Motor neuron (in vitro differentiated cells): Measurements from ENCODE around the gene ARHGAP42. TPM values are rescaled to one million over a fixed set of nuclear protein-coding genes. Genes with fewer than 3 reads are reported as not detected.

ENCODE experiments used
- ATAC-seq, 8 experiments: fragments of 200-7000 bp; cut with Tn5 transposase; replicated peaks in 6 of 8; 2 replicates each; pipeline ENCODE4 v1.8.0; 2021; ENCODE audit warnings: mild to moderate bottlenecking in 8 of 8, moderate library complexity in 8 of 8
- H3K27ac ChIP-seq, 2 donors: fragments of 250-450 bp; sonication (Bioruptor Pico); 2 replicates each; pipeline ENCODE4 v1.9.0; 2021; ENCODE audit warnings: antibody characterized with exemption in 2 of 2, mild to moderate bottlenecking in 2 of 2, moderate library complexity in 1 of 2
- H3K4me1 ChIP-seq, 2 donors: fragments of 250-450 bp; sonication (Bioruptor Pico); replicated peaks in 1 of 2; 2 replicates each; pipeline ENCODE4 v1.6.1; 2021; ENCODE audit warnings: antibody characterized with exemption in 2 of 2, mild to moderate bottlenecking in 2 of 2, moderate library complexity in 1 of 2
- H3K4me3 ChIP-seq, 5 donors: fragments of 250-450 bp; sonication (Bioruptor Pico); 2 replicates each; pipeline ENCODE4 v1.9.0; 2021; ENCODE audit warnings: antibody characterized with exemption in 5 of 5, mild to moderate bottlenecking in 5 of 5, moderate library complexity in 4 of 5
- WGBS, 10 experiments: fragments of 450-650 bp; shearing (Covaris generic); methylation state at CpG; one replicate each; pipeline ENCODE4 v1.0.0; 2022; 5-methylcytosine and 5-hydroxymethylcytosine counted together
- in situ Hi-C, 9 experiments: fragments of 400-800 bp; cut with MboI; loops; one replicate each; pipeline ENCODE4 v1.15.0; 2021; ENCODE audit warnings: low sequenced_read_pairs in 9 of 9, low pct_unique_long_range_greater_than_20kb in 2 of 9; ENCODE audit not compliant: unreplicated experiment in 9 of 9
- total RNA-seq, 8 experiments: library from RNA; unstranded; fragments of 300-600 nt; gene quantifications; 2 replicates each; pipeline versions ENCODE4 v1.2.3 to v1.2.4, GENCODE V29; 2022

Gene ARHGAP42
- total RNA-seq, 8 experiments from 2014 or later, result 2.7 to 29.7 (median 10.0) TPM

DNA sequence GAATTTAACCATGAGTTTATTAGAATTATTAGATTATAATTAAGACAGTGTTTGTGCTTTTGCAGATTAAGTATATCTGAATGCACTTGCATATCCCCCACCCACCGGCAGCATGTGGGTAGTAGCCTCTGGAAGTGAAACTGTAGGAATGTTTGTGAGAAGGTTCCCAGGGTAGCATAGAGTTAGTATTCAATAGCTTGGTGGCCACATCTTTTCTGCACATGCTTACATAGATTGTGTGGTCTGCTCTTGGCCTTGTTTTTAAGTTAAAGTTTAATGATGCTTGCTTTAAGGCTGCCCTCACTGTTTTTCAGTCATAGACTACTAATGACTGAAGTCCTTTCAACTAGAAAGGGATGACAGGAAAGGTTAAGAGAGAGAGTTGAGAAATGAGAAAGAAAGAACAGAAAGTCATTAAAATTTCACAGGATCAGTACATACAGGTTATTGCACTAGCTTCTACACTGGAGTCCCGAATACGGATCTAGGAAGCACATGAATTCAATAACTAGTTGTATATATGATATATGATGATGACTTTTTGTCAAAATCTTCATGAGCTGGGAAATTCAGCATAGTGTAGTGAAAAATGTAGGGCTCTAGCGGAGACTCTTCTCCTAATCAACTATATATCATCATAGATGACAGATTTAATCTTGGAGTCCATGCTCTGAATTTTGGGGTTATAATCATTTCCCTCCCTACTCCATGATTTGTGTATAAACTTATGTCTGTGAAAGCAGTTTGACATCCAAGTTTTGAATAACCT is 137.1 kb downstream of the ARHGAP42 start:
- WGBS, 10 experiments, result 52 to 79% (median 71%) methylated on average over 3 to 4 of the region's 4 CpGs
- no peak overlapping the region for H3K4me3 ChIP-seq
- peaks cover 14 to 29% of the 10 kb centered on the region in 2 donors for H3K4me1 ChIP-seq
- no peak overlapping the region for H3K27ac ChIP-seq
- peak in 7 of 8 experiments; percentile 5 to 95 (median 55) for ATAC-seq
- in situ Hi-C loops, result no loop called here

DNA sequence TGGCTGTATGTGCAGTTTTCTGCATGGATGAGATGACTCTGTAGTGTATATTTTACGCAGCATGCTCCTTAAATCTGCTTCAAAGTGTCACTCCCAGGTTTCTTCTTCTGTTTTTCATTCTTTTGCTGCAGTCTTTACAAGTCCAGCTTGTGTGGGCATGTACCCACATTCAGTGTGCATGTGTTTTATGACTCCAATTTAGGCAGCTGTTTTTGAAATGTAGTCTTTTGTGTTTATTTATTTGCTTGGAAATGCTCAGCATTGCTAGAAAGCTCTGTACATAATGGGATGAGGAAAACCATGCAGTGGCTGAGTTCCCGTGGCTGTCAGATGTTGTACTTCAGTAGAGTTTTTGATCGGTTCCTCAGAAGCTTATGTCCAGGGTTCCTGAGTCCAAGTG is 138.5 kb downstream of the ARHGAP42 start:
- peak in 5 of 8 experiments; percentile 3 to 59 (median 39) for ATAC-seq
- no peak overlapping the region for H3K4me3 ChIP-seq
- WGBS, 10 experiments, result 40 to 100% (median 76%) methylated on average over 1 to 3 of the region's 3 CpGs; no CpG with 5 or more reads in 1 of the 10 experiments
- H3K27ac ChIP-seq, result no peak overlapping the region
- peaks cover 14 to 34% of the 10 kb centered on the region in 2 donors for H3K4me1 ChIP-seq
- in situ Hi-C loops, result no loop called here

DNA sequence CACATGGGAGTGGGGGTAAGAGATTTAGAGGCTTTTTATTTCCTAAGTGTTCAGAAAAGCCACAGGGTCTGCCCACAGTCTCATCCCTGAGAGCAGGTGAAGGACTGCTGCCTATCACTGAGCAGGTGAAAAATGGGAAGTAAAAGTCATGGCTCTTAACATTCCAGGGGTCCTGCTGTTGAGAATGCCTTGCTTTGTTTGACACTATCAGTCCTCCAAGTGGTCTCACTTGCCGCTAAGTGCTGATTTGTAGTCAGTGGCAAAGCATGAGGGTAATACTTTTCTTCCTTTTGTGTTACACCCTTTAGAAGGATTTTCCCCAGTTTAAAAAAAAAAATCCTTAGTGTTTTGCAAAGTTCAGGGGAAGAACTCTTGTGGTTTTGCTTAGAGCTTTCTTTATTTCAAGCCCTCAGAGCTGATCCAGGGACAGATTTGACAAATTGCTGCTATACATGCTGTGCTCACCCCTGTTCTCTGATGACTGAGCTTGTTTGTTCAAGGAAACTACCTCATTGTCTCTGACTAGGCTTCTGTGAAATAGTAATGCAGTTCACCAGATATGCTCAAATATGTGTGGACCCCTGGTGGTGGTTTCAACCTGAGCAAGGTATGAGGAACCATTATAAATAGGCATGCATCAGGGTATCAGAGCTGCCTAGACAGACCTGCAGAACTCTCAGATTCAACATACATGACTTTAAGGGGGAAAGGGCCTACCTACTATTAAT is 141.0 kb downstream of the ARHGAP42 start:
- H3K4me1 ChIP-seq, result peaks cover 16 to 31% of the 10 kb centered on the region in 2 donors
- 20 to 86% (median 67%) methylated on average over 1 of the region's 1 CpG; no CpG with 5 or more reads in 5 of the 10 experiments for WGBS, 10 experiments

DNA sequence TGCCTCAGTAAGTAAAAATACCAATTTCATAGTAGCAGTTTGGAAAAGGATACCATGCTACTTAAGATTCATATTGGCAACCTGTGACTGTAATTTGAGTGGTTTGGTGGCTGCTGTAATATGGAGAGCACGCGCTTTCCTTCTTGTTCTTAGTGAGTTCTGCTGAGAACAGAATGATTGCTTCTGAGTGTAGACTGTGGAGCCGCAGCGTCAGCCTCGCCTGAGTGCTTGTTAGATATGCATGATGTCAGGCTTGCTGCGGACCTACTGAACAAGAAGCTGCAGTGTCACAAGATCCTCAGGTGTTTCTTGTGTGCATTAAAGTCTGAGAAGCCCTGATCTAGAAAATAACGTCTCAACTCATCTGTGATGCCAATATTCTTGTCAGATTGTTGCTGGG is 143.2 kb downstream of the ARHGAP42 start:
- no peak overlapping the region for H3K27ac ChIP-seq
- WGBS, 10 experiments, result 0 to 80% (median 76%) methylated on average over 1 to 7 of the region's 7 CpGs; no CpG with 5 or more reads in 1 of the 10 experiments
- ATAC-seq, result peak in 5 of 8 experiments; percentile 47 to 75 (median 72)
- peaks cover 16 to 22% of the 10 kb centered on the region in 2 donors for H3K4me1 ChIP-seq
- in situ Hi-C loops, result no loop called here
- no peak overlapping the region for H3K4me3 ChIP-seq

More for the DNA sequence above, 141.0 kb downstream of the ARHGAP42 start:
- in situ Hi-C loops, result no loop called here
- Histone ChIP-seq H3K4me3 (no peak overlapping the region), H3K27ac (no peak overlapping the region)
- peak in 6 of 8 experiments; percentile 30 to 87 (median 74) for ATAC-seq

DNA sequence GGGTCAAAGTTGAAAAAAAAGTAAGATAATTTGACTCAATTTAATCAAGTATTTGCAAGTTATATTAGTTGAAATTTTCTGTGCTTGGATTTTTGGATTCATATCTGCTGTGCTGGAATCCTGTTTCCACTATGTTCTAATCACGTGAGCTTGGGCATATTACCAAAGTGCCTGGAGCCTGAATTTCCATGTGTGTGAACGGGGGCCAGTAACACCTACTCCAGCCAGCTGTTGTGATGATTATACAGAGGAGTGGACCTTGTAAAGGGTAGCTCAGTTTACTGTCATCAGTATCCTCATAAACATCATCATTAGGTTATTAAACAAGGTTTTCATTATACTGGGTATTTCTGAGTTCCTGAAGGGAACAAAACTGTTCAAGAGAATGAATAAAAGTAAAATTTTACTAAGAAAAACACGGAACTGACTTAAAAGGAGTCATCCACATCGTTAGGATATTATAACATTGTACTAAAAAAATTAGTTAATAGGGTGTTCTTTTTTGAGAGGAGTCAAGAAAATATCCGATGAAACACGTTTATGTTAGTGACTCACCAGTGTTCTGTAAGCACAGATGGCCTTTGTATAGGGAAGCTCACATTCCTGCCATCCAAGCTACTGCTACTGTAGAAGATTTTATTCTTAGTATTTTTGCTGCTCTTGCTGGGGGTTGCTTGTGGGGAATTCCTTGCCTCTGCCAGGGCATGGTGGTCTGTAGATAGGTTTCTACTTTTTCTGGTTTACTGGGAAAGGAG is 144.1 kb downstream of the ARHGAP42 start:
- Histone ChIP-seq H3K27ac (no peak overlapping the region), H3K4me1 (peaks cover 11 to 15% of the 10 kb centered on the region in 2 donors), H3K4me3 (no peak overlapping the region)
- 0 to 72% (median 67%) methylated on average over 3 to 6 of the region's 6 CpGs; no CpG with 5 or more reads in 1 of the 10 experiments for WGBS, 10 experiments
- peak in 6 of 8 experiments; percentile 36 to 89 (median 56) for ATAC-seq
- in situ Hi-C loops, result no loop called here

DNA sequence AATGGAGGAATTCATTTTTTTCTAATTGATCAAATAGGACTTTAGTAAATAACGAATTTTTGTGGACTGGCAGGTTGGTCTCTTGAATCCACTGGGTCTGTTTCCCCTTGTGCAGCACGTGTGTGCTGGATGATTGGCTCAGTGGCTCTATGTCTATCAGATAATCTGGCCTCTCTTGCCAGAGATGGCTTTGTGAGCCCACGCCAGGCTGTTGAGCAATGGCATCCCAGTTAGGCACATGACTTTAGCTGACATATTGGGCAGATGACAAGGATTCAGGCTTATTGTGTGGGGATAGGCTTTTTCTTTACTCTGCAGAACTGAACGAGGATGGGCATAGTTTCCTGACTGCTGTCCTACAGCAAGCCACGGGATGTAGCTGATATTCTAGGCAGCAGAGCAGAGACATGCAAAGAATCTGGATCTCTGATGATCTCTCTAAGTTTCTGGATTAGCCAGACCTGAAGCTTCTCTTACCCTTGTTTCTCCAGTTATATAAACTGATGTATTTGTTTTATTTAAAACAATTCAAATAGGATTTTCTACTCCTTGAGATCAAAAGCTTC is 144.9 kb downstream of the ARHGAP42 start:
- peak in 2 of 8 experiments; percentile 4 for ATAC-seq
- no peak overlapping the region for H3K27ac ChIP-seq

DNA sequence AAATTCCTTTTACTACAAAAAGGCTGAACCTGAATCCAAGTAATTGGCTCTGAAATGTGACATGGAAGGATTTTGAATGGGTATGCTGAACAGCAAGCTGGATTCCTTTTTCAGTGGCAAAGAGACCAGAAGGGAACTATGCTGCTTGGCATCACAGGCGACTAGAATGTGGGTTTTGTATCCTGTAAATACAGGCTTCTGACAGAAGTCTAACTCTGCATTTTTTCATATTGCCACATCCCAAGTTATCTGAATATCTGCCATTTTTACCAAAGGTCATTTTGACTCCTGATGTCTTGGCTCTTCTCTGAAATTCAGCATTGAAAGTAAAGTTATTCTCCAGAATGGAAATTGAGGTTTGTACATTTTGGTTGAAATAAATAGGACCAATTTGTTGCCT is 145.7 kb downstream of the ARHGAP42 start:
- peaks cover 9 to 10% of the 10 kb centered on the region in 2 donors for H3K4me1 ChIP-seq
- no peak overlapping the region for H3K27ac ChIP-seq
- WGBS, 10 experiments, result 80 to 100% (median 100%) methylated on average over 1 of the region's 1 CpG; no CpG with 5 or more reads in 6 of the 10 experiments
- no peak for ATAC-seq
- H3K4me3 ChIP-seq, result no peak overlapping the region
- in situ Hi-C loops, result no loop called here

More for the DNA sequence above, 144.9 kb downstream of the ARHGAP42 start:
- H3K4me1 ChIP-seq, result peaks cover 11 to 15% of the 10 kb centered on the region in 2 donors
- H3K4me3 ChIP-seq, result no peak overlapping the region
- in situ Hi-C loops, result no loop called here
- WGBS, 10 experiments, result 44 to 100% (median 89%) methylated on average over 1 to 4 of the region's 5 CpGs; no CpG with 5 or more reads in 3 of the 10 experiments

DNA sequence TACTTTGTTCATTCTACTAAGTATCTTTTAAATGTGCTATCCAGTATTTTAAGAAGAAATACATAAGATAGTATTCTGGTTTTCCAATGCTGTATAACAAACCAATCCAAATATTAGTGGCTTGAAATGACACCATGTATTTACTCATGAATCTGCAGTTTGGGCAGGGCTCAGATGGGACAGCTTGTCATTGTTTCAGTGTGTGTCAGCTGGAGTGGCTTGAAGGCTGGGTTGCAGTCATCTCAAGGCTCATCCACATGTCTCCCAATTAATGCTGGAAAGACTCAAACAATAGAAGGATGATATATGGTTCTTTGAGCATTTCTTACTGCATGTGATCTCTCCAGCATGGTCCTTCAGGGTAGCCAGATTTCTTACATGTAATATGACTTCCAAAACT is 146.2 kb downstream of the ARHGAP42 start:
- in situ Hi-C loops, result no loop called here
- H3K4me3 ChIP-seq, result no peak overlapping the region
- peak in 2 of 8 experiments; percentile 58 to 59 for ATAC-seq
- peaks cover 5% of the 10 kb centered on the region in 2 donors for H3K4me1 ChIP-seq
- no peak overlapping the region for H3K27ac ChIP-seq

DNA sequence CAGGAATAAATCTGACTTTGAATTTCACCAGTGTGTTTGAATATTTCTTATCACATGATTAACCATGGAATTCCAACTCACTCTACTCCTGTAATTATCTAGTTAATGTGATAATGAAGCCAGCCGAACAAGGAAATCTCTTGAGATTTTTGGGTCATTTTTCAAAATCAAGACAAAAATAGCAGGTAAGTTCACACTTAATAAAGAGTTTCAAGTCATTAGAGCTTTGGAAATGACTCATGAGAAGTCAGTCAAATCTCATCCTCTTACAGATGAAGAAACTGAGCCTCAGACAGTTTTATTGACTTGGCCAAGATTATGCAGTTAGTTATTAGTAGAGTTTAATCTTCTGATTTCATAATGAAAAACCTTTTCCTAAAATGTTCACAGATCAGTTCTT is 148.8 kb downstream of the ARHGAP42 start:
- 50 to 100% (median 76%) methylated on average over 1 of the region's 1 CpG; no CpG with 5 or more reads in 2 of the 10 experiments for WGBS, 10 experiments
- peaks cover 0 to 3% of the 10 kb centered on the region in 2 donors for H3K4me1 ChIP-seq
- no peak overlapping the region for H3K27ac ChIP-seq
- H3K4me3 ChIP-seq, result no peak overlapping the region
- in situ Hi-C loops, result no loop called here
- no peak for ATAC-seq

DNA sequence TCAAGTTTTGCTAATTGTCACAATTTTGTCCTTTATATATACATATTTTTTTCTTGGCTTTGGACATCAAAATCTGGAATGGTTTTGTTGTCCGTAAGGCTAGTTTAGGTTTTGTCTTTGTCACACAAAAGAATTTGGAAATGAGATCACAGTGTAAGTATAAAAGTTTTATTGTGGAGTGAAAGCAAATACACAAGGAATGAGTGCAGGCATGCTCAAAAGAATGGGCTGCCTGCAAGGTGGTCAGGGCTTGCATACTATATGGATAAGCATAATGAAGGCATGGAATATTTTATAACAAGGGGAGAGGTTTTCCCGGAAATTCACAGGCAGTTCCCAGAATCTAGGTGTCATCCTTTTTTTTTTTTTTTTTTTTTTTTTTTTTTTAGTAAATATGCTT is 150.2 kb downstream of the ARHGAP42 start:
- in situ Hi-C loops, result no loop called here
- 40 to 100% (median 77%) methylated on average over 1 to 2 of the region's 2 CpGs; no CpG with 5 or more reads in 2 of the 10 experiments for WGBS, 10 experiments
- Histone ChIP-seq H3K27ac (no peak overlapping the region), H3K4me1 (no peaks in the 10 kb centered on the region), H3K4me3 (no peak overlapping the region)
- ATAC-seq, result peak in 2 of 8 experiments; percentile 19 to 67

DNA sequence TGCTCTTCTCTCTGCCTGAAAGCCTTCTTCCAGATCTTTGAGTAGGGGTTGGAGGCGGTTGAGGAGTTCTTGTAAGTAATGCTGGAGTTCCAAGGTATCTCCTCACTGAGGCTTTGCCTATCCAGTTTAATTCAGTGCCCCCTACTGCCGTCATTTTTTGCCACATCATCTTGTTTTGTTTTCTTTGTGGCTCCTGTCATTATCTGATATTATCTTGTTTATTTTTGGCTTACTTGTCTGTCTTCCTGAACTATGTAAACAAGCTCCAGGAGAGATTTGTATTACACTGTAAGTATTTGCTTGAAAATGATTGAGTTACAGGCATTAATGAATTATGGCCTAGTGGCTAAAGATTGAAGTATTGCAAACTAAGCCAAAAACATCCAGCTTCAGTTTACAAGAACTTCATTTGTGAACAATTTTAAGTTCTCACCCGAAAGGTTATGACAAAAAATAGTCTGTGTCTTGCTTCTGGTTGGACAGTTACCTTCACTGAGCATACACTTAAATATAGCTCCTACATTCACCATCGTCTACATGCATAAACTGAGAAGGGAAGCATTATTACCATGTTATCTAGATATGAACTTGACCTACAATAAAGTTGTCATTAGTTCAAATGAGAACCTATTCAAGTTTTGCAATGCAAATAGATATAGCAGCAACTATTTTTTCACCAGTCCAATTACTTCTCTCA is 154.8 kb downstream of the ARHGAP42 start:
- Histone ChIP-seq H3K4me3 (no peak overlapping the region), H3K27ac (no peak overlapping the region), H3K4me1 (no peaks in the 10 kb centered on the region)
- ATAC-seq, result no peak
- in situ Hi-C loops, result no loop called here
- 72 to 100% (median 90%) methylated on average over 1 to 4 of the region's 4 CpGs for WGBS, 10 experiments

DNA sequence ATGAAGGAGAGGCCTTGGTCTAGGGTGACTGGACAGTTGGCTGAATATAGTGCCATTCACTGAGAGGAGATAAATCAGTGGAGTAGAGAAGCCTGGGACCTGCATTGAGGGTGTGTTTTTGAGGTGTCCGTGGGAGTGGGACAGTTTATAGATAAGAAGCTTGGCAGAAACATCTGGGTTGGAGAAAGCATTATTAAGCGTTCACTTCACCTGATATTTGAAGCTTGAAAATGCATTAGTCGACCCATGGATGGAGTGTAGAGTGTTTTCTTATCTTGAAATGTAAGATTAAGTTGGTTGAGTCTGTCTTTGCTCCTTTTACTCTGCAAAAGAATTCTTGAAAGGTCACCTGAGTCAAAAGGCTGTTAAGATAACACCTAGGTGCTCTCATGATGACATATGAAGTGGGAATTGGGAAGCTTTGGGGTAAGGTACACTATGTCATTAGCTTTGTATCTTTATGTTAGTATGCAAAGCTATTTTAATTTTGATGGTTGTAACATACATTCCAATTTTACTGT is 160.7 kb downstream of the ARHGAP42 start:
- H3K4me1 ChIP-seq, result peaks cover 0 to 3% of the 10 kb centered on the region in 2 donors
- no peak overlapping the region for H3K4me3 ChIP-seq
- in situ Hi-C loops, result no loop called here
- WGBS, 10 experiments, result 67 to 100% (median 100%) methylated on average over 1 to 3 of the region's 3 CpGs; no CpG with 5 or more reads in 2 of the 10 experiments
- H3K27ac ChIP-seq, result no peak overlapping the region
- ATAC-seq, result no peak
